ENCODE data around the gene CYP24A1.
"Not testable (repeated sequence)": the region's sequence is repeated elsewhere in the genome, so short reads cannot be mapped to it uniquely, and the experiment has no call there.

The CYP24A1 gene

DNA sequence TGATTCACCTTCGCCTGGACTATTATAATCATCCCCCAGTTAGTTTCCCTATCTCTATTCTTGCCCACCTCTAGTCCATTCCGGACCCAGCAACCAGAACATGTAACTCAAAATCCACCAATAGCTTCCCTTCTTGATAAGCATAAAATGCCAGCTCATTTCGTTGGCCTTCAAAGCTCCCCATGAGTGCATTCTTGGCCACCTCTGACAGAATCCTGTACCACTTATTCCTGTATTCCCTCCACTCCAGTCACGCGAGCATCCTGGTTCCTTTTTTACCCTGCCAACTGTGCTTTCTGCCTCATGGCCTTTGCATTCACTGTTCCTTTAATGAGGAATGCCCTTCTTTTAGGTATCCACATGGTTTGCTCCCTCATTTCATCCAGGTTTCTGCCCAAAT, 36.7 kb downstream of the CYP24A1 start:
- no peak overlapping the region for H3K4me3 ChIP-seq
- H3K4me1 ChIP-seq = peaks cover 4 to 17% (median 13%) of the 10 kb centered on the region in 10 experiments
- H4K20me1 ChIP-seq = no peaks in the 10 kb centered on the region
- H3K4me2 ChIP-seq = no peak overlapping the region
- H3K27me3 ChIP-seq = no peaks in the 10 kb centered on the region
- no peak for TF ChIP-seq Cebpa-rat (IDR thresholded peaks at IDR 0.05)
- H3K27ac ChIP-seq = no peak overlapping the region
- H3K9me3 ChIP-seq (replicated peaks in 1 of 11) = peaks cover 0 to 22% (median 14%) of the 10 kb centered on the region in 11 experiments; a peak in 17 of 22 replicates
- H3K36me3 ChIP-seq = no peaks in the 10 kb centered on the region
- no peak overlapping the region for H3K9ac ChIP-seq

DNA sequence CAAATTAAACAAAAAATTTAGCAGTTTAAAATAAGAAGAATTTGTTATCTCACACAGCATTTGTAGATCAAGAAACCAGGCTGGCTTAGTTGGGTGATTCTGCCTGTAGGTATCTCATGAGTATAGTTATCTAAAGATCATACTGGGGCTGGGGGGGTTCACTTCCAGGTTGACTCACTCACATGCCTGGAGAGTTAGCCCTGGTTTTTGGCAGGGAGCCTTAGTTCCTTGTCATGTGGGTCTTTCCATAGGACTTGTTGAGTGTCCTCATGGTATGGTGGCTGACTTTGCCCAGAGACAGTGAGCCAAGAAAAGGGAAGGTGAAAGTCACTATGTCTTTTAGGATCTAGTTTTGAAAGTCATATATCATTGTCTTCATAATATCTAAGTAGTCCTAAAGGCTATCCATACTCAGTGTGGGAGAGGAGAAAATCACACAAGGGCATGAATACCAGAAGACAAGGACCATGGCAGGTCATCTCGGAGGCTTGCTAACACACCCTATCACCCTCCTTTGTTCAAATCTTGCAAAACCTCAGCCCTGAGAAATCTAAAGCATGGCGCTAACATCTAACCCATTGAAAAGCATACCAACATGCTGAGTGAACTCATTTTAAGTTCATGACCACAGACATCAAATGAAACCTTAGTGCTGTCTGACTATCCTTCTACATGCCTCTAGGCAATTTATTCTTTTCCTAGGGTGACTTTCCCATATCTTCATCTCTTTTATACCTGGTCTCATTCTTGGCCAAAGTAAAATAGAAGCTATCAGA, 39.2 kb downstream of the CYP24A1 start:
- Histone ChIP-seq H3K27me3 (no peaks in the 10 kb centered on the region), H3K4me3 (no peak overlapping the region), H3K9me3 (replicated peaks in 1 of 11) (peaks cover 7 to 24% (median 18%) of the 10 kb centered on the region in 11 experiments; a peak in 19 of 22 replicates), H3K36me3 (no peaks in the 10 kb centered on the region), H3K9ac (no peak overlapping the region), H3K27ac (0 out of 22 replicates have a peak overlapping the region, but pooled peaks of 1 of the 11 experiments have one; percentile 6), H3K4me2 (no peak overlapping the region), H3K4me1 (peaks cover 11 to 26% (median 19%) of the 10 kb centered on the region in 10 experiments), H4K20me1 (no peaks in the 10 kb centered on the region)
- TF ChIP-seq Cebpa-rat (IDR thresholded peaks at IDR 0.05) = no peak

GRCh38 chr20:54133434-54134427, 40.1 kb downstream of the CYP24A1 start:
- Histone ChIP-seq H3K4me3 (no peak overlapping the region), H3K4me2 (peak overlapping the region; percentile 36 to 91 (median 47); a peak in 13 of 22 replicates), H3K27me3 (no peaks in the 10 kb centered on the region), H3K9me3 (replicated peaks in 1 of 11) (peaks cover 12 to 30% (median 22%) of the 10 kb centered on the region in 11 experiments; a peak in 19 of 22 replicates), H3K9ac (peak overlapping the region in 4 of 11 experiments; percentile 3 to 43 (median 18); a peak in 3 of 22 replicates), H3K36me3 (no peaks in the 10 kb centered on the region), H3K4me1 (peaks cover 11 to 26% (median 19%) of the 10 kb centered on the region in 10 experiments), H4K20me1 (no peaks in the 10 kb centered on the region), H3K27ac (peak overlapping the region in 10 of 11 experiments; percentile 62 to 87 (median 75); a peak in 20 of 22 replicates)
- no peak for TF ChIP-seq Cebpa-rat (IDR thresholded peaks at IDR 0.05)

- Histone ChIP-seq H3K27ac (peak overlapping the region; percentile 62 to 87 (median 75); a peak in 21 of 22 replicates), H3K4me1 (peaks cover 11 to 33% (median 19%) of the 10 kb centered on the region in 10 experiments), H3K4me2 (peak overlapping the region; percentile 36 to 91 (median 47)), H3K9me3 (replicated peaks in 1 of 11) (peaks cover 12 to 30% (median 22%) of the 10 kb centered on the region in 11 experiments; a peak in 19 of 22 replicates), H3K27me3 (no peaks in the 10 kb centered on the region), H3K36me3 (no peaks in the 10 kb centered on the region), H3K4me3 (no peak overlapping the region), H3K9ac (peak overlapping the region in 6 of 11 experiments; percentile 3 to 61 (median 36); a peak in 7 of 22 replicates), H4K20me1 (no peaks in the 10 kb centered on the region)
- TF ChIP-seq Cebpa-rat (IDR thresholded peaks at IDR 0.05) = peak in 9 of 11 experiments; percentile 24 to 89 (median 75); a peak in 15 of 22 replicates
These were observed 41.0 kb downstream of the CYP24A1 start for GRCh38 chr20:54132612-54133433.

DNA sequence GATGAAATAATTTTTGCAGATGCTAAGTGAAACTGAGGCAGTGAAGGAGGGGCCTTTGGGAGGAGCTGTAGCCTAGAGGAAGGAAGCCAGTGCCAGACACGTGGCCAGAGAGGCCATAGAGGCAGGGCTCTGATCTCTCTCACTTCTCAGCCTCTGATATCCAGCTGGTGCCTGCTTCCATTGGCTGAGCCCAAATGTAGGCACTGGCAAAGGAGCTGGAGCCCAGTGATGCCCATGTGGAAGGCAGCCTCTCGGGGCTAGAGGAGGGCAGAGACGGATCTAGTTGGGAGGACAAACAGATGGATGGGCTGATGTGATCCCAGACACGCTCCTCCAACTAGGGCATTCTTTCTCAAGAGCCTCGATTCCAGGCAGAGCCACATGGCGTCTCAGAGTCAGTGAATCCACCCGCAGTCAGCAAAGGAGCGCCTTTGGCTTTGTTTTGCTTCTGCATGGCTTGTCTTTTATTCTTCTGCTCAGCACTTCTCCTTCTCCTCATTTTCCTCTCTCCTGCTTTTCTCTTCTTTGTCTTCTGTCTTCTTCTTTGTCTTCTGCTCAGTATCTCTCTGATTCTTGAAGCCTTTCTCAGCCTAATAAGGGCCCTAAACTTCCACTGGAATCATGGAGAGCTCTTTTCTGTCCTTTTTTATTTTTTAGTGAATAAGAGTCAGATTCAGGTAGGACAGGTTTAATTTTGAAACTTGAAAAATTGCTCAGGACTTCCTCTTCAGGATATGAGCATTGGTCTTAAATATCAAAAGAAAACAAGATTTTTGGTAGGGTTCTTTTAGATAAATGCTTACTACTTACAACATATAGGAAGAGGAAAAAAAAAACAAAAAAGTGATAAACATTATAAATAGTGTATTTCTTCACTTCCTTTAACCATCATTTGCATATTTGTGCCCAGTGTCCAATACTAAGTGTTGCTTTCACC, 41.8 kb downstream of the CYP24A1 start:
- H3K27ac ChIP-seq = peak overlapping the region; percentile 62 to 87 (median 75)
- H3K4me2 ChIP-seq = peak overlapping the region; percentile 36 to 91 (median 47)
- peaks cover 11 to 36% (median 19%) of the 10 kb centered on the region in 10 experiments for H3K4me1 ChIP-seq
- no peaks in the 10 kb centered on the region for H4K20me1 ChIP-seq
- H3K4me3 ChIP-seq = no peak overlapping the region; a peak in 1 of 20 replicates
- no peak for TF ChIP-seq Cebpa-rat (IDR thresholded peaks at IDR 0.05)
- H3K36me3 ChIP-seq = no peaks in the 10 kb centered on the region
- H3K27me3 ChIP-seq = no peaks in the 10 kb centered on the region
- H3K9ac ChIP-seq = peak overlapping the region; percentile 6 to 63 (median 36); a peak in 17 of 22 replicates
- H3K9me3 ChIP-seq (replicated peaks in 1 of 11) = peaks cover 12 to 30% (median 22%) of the 10 kb centered on the region in 11 experiments; a peak in 19 of 22 replicates

GRCh38 chr20:54131125-54131524, 42.7 kb downstream of the CYP24A1 start:
- Histone ChIP-seq H3K9me3 (replicated peaks in 1 of 11) (peaks cover 12 to 29% (median 22%) of the 10 kb centered on the region in 11 experiments; a peak in 19 of 22 replicates), H3K27ac (peak overlapping the region in 5 of 11 experiments; percentile 72 to 87 (median 75); a peak in 6 of 22 replicates), H3K4me1 (peaks cover 11 to 36% (median 19%) of the 10 kb centered on the region in 10 experiments), H3K4me2 (peak overlapping the region in 2 of 11 experiments; percentile 72 to 76; a peak in 3 of 22 replicates)
- H3K36me3 ChIP-seq, H4K20me1 ChIP-seq, H3K4me3 ChIP-seq, H3K9ac ChIP-seq, H3K27me3 ChIP-seq: not testable (repeated sequence)

GRCh38 chr20:54129350-54129749, 44.4 kb downstream of the CYP24A1 start:
- TF ChIP-seq Cebpa-rat (IDR thresholded peaks at IDR 0.05) = no peak
- H4K20me1 ChIP-seq = no peaks in the 10 kb centered on the region
- no peak overlapping the region for H3K9ac ChIP-seq
- H3K4me1 ChIP-seq = peaks cover 11 to 36% (median 19%) of the 10 kb centered on the region in 10 experiments
- H3K27ac ChIP-seq = no peak overlapping the region
- no peak overlapping the region for H3K4me3 ChIP-seq
- no peaks in the 10 kb centered on the region for H3K27me3 ChIP-seq
- no peak overlapping the region for H3K4me2 ChIP-seq
- H3K36me3 ChIP-seq = no peaks in the 10 kb centered on the region
- peaks cover 4 to 16% (median 13%) of the 10 kb centered on the region in 11 experiments; a peak in 13 of 22 replicates for H3K9me3 ChIP-seq (replicated peaks in 1 of 11)

Data from BLaER1 treated with 17β-estradiol and CSF1 and Interleukin-3, amounts not matched to agents 10 nM and 100 nM (cell line).